ENCODE data around the gene SAMD1. TPM values are rescaled to one million over a fixed set of nuclear protein-coding genes. Genes with fewer than 3 reads are reported as not detected.

SAMD1 gene
- total RNA-seq, 2 experiments from 2014 or later, result 124 to 128 TPM

GRCh38 chr19:14102102-14102696 lies 11.6 kb upstream of the SAMD1 start:
- no peaks in the 10 kb centered on the region for H3K9me2 ChIP-seq (ENCODE audit: insufficient read depth, low read length)
- H3K4me2 ChIP-seq (ENCODE audit: low read length), result no peak overlapping the region
- DNase-seq (ENCODE audit: low spot score), result no peak
- H3K79me2 ChIP-seq (ENCODE audit: insufficient read depth, low read depth, low read length), result no peaks in the 10 kb centered on the region
- H3K4me1 ChIP-seq (ENCODE audit: insufficient read depth, low read length, poor library complexity, severe bottlenecking), result no peaks in the 10 kb centered on the region
- TF ChIP-seq EZH2phosphoT487 (IDR thresholded peaks at IDR 0.05; ENCODE audit: borderline replicate concordance, low read depth, low read length) (no peak), CTCF (conservative IDR thresholded peaks at IDR 0.05; ENCODE audit: low read length) (no peak)
- POLR2A ChIA-PET, result no interaction called here
- CTCF ChIA-PET (ENCODE audit: unreplicated experiment), result interaction anchor here (0.6 kb wide), 1 partner anchor 13 kb away, joined by 3 read pairs; no protein-coding TSS in a partner anchor
- intact Hi-C loops (cut with micrococcal nuclease; ENCODE audit: unreplicated experiment), result no loop called here
- H2AFZ ChIP-seq (ENCODE audit: low read length), result no peak overlapping the region
- no peak overlapping the region for H3K4me3 ChIP-seq (ENCODE audit: low read depth, low read length, poor library complexity, severe bottlenecking)
- no peak overlapping the region for H3K27ac ChIP-seq (ENCODE audit: low read depth, low read length, poor library complexity, severe bottlenecking)
- H3K36me3 ChIP-seq (ENCODE audit: insufficient read depth, low read length), result peaks cover 16% of the 10 kb centered on the region
- BruUV-seq (replicated peaks), result no TSS peak
- H4K20me1 ChIP-seq (ENCODE audit: insufficient read depth, low read length), result no peaks in the 10 kb centered on the region
- no peaks in the 10 kb centered on the region for H3K9me3 ChIP-seq (ENCODE audit: low read length)

- Histone ChIP-seq H3K9me2 (ENCODE audit: insufficient read depth, low read length) (no peaks in the 10 kb centered on the region), H2AFZ (ENCODE audit: low read length) (no peak overlapping the region), H3K9me3 (ENCODE audit: low read length) (no peaks in the 10 kb centered on the region), H3K4me3 (ENCODE audit: low read depth, low read length, poor library complexity, severe bottlenecking) (no peak overlapping the region), H3K4me1 (ENCODE audit: insufficient read depth, low read length, poor library complexity, severe bottlenecking) (no peaks in the 10 kb centered on the region), H3K27ac (ENCODE audit: low read depth, low read length, poor library complexity, severe bottlenecking) (no peak overlapping the region), H4K20me1 (ENCODE audit: insufficient read depth, low read length) (no peaks in the 10 kb centered on the region), H3K36me3 (ENCODE audit: insufficient read depth, low read length) (peaks cover 16% of the 10 kb centered on the region), H3K4me2 (ENCODE audit: low read length) (no peak overlapping the region), H3K79me2 (ENCODE audit: insufficient read depth, low read depth, low read length) (no peaks in the 10 kb centered on the region)
- DNase-seq (ENCODE audit: low spot score), result no peak
- no peak for TF ChIP-seq CTCF (conservative IDR thresholded peaks at IDR 0.05; ENCODE audit: low read length)
- no peak for TF ChIP-seq EZH2phosphoT487 (IDR thresholded peaks at IDR 0.05; ENCODE audit: borderline replicate concordance, low read depth, low read length)
- ChIA-PET CTCF (ENCODE audit: unreplicated experiment) (no interaction called here), POLR2A (no interaction called here)
- intact Hi-C loops (cut with micrococcal nuclease; ENCODE audit: unreplicated experiment), result no loop called here
- BruUV-seq (replicated peaks), result no TSS peak
Observed at GRCh38 chr19:14101003-14101545, 10.5 kb upstream of the SAMD1 start.

- BruUV-seq (replicated peaks), result no TSS peak
- H3K27ac ChIP-seq (ENCODE audit: low read depth, low read length, poor library complexity, severe bottlenecking), result no peak overlapping the region
- peaks cover under 1% of the 10 kb centered on the region for H3K4me1 ChIP-seq (ENCODE audit: insufficient read depth, low read length, poor library complexity, severe bottlenecking)
- H3K79me2 ChIP-seq (ENCODE audit: insufficient read depth, low read depth, low read length), result no peaks in the 10 kb centered on the region
- intact Hi-C loops (cut with micrococcal nuclease; ENCODE audit: unreplicated experiment), result no loop called here
- no peaks in the 10 kb centered on the region for H3K9me2 ChIP-seq (ENCODE audit: insufficient read depth, low read length)
- no peak overlapping the region for H2AFZ ChIP-seq (ENCODE audit: low read length)
- TF ChIP-seq EZH2phosphoT487 (IDR thresholded peaks at IDR 0.05; ENCODE audit: borderline replicate concordance, low read depth, low read length) (no peak), CTCF (conservative IDR thresholded peaks at IDR 0.05; ENCODE audit: low read length) (peak; percentile 33)
- H3K4me2 ChIP-seq (ENCODE audit: low read length), result no peak overlapping the region
- H3K4me3 ChIP-seq (ENCODE audit: low read depth, low read length, poor library complexity, severe bottlenecking), result no peak overlapping the region
- no peaks in the 10 kb centered on the region for H4K20me1 ChIP-seq (ENCODE audit: insufficient read depth, low read length)
- ChIA-PET CTCF (ENCODE audit: unreplicated experiment) (no interaction called here), POLR2A (no interaction called here)
- DNase-seq (ENCODE audit: low spot score), result no peak
- H3K9me3 ChIP-seq (ENCODE audit: low read length), result peaks cover 9% of the 10 kb centered on the region
- peaks cover 25% of the 10 kb centered on the region for H3K36me3 ChIP-seq (ENCODE audit: insufficient read depth, low read length)
Observed at GRCh38 chr19:14097532-14098151, 7.1 kb upstream of the SAMD1 start.
